ENCODE results near the gene EHBP1. TPM values are rescaled to one million over a fixed set of nuclear protein-coding genes. Genes with fewer than 3 reads are reported as not detected.

Gene EHBP1
- total RNA-seq, 2 experiments from 2014 or later, result 21.4 to 22.3 TPM

DNA sequence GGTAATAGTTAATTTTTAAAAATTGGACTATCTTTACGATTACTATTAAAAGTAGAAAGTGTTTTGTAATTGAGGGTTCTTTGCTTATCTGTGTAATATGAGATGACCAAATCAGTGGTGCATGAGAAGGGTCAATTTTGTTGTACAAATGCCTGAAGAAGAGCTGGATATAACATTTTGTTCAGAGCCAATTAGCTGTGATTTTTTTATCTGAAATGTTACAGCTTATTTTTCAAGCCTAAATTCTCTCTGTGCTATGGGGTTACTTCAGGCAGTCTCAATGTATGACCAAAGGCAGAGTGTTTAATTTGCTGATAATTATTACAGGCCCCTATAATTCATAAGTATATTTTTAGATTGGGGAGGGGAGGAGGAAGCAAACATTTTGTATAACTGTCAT is 386.9 kb downstream of the EHBP1 start:
- no peak overlapping the region for H3K27ac ChIP-seq (ENCODE audit: low read depth in 1 of 2, low read length in 2 of 2)
- no peak for ATAC-seq (ENCODE audit: poor library complexity)
- H3K36me3 ChIP-seq (ENCODE audit: insufficient read depth, low read length), result no peaks in the 10 kb centered on the region
- H3K36me3 Mint-ChIP-seq (ENCODE audit: low read depth), result no peaks in the 10 kb centered on the region
- no peaks in the 10 kb centered on the region for H3K4me1 Mint-ChIP-seq (ENCODE audit: low read depth)
- no peaks in the 10 kb centered on the region for H3K9me3 ChIP-seq (ENCODE audit: control insufficient read depth in 1 of 2, insufficient read depth in 1 of 2, low read length in 2 of 2)
- peaks cover 21% of the 10 kb centered on the region for H3K27me3 Mint-ChIP-seq
- CTCF ChIA-PET, result no interaction called here
- no peak for DNase-seq
- no peak overlapping the region for H3K27ac Mint-ChIP-seq
- TF ChIP-seq CTCF (IDR thresholded peaks at IDR 0.05), result no peak
- no peaks in the 10 kb centered on the region for H3K27me3 ChIP-seq (ENCODE audit: control insufficient read depth in 1 of 2, insufficient read depth in 2 of 2, low read length in 2 of 2)
- peaks cover 6% of the 10 kb centered on the region for H3K9me3 Mint-ChIP-seq
- intact Hi-C loops (cut with DNase I, micrococcal nuclease), result no loop called here
- no peaks in the 10 kb centered on the region for H3K4me1 ChIP-seq (ENCODE audit: insufficient read depth, low read length)
- POLR2A ChIA-PET, result no interaction called here
- no peak overlapping the region for H3K4me3 ChIP-seq (ENCODE audit: low read length)
- H3K4me3 Mint-ChIP-seq, result no peak overlapping the region

DNA sequence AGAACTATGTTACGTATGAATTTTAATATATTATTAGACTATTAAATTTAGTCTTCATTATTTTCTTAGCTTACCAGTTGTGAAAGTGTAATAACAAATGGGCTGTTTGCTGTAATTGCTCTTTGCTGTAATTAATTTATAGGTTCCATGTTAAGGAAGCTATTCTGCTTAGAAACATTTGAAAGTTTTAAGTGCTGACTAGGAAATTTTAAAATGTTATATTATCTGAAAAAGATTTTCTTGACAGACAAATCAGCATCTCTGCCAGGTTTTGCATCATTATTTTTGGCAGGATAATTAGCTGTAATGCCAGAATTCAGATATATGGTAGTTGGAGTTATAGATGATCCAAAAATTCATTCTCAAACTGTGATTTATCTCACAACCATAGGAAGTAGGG is 387.3 kb downstream of the EHBP1 start:
- Histone ChIP-seq H3K27me3 (ENCODE audit: control insufficient read depth in 1 of 2, insufficient read depth in 2 of 2, low read length in 2 of 2) (no peaks in the 10 kb centered on the region), H3K4me1 (ENCODE audit: insufficient read depth, low read length) (no peaks in the 10 kb centered on the region), H3K9me3 (ENCODE audit: control insufficient read depth in 1 of 2, insufficient read depth in 1 of 2, low read length in 2 of 2) (no peaks in the 10 kb centered on the region), H3K4me3 (ENCODE audit: low read length) (no peak overlapping the region), H3K36me3 (ENCODE audit: insufficient read depth, low read length) (no peaks in the 10 kb centered on the region), H3K27ac (ENCODE audit: low read depth in 1 of 2, low read length in 2 of 2) (no peak overlapping the region)
- H3K27ac Mint-ChIP-seq, result no peak overlapping the region
- DNase-seq (no peak), ATAC-seq (ENCODE audit: poor library complexity) (no peak)
- no peaks in the 10 kb centered on the region for H3K4me1 Mint-ChIP-seq (ENCODE audit: low read depth)
- POLR2A ChIA-PET, result no interaction called here
- no peak for TF ChIP-seq CTCF (IDR thresholded peaks at IDR 0.05)
- CTCF ChIA-PET, result no interaction called here
- H3K36me3 Mint-ChIP-seq (ENCODE audit: low read depth), result no peaks in the 10 kb centered on the region
- intact Hi-C loops (cut with DNase I, micrococcal nuclease), result no loop called here
- no peak overlapping the region for H3K4me3 Mint-ChIP-seq
- H3K9me3 Mint-ChIP-seq, result peaks cover 6% of the 10 kb centered on the region
- H3K27me3 Mint-ChIP-seq, result peaks cover 21% of the 10 kb centered on the region

- Mint-ChIP-seq H3K4me3 (no peak overlapping the region), H3K27me3 (peaks cover 21% of the 10 kb centered on the region), H3K4me1 (ENCODE audit: low read depth) (no peaks in the 10 kb centered on the region), H3K9me3 (peaks cover 6% of the 10 kb centered on the region), H3K36me3 (ENCODE audit: low read depth) (no peaks in the 10 kb centered on the region), H3K27ac (no peak overlapping the region)
- Histone ChIP-seq H3K4me3 (ENCODE audit: low read length) (no peak overlapping the region), H3K27ac (ENCODE audit: low read depth in 1 of 2, low read length in 2 of 2) (no peak overlapping the region), H3K9me3 (ENCODE audit: control insufficient read depth in 1 of 2, insufficient read depth in 1 of 2, low read length in 2 of 2) (no peaks in the 10 kb centered on the region), H3K36me3 (ENCODE audit: insufficient read depth, low read length) (no peaks in the 10 kb centered on the region), H3K27me3 (ENCODE audit: control insufficient read depth in 1 of 2, insufficient read depth in 2 of 2, low read length in 2 of 2) (no peaks in the 10 kb centered on the region), H3K4me1 (ENCODE audit: insufficient read depth, low read length) (no peaks in the 10 kb centered on the region)
- no peak for TF ChIP-seq CTCF (IDR thresholded peaks at IDR 0.05)
- no peak for ATAC-seq (ENCODE audit: poor library complexity)
- no peak for DNase-seq
- ChIA-PET CTCF (no interaction called here), POLR2A (no interaction called here)
- intact Hi-C loops (cut with DNase I, micrococcal nuclease), result no loop called here
Observed at GRCh38 chr2:63093502-63093901, 388.0 kb downstream of the EHBP1 start.

Other genes with a start within 250 kb of the EHBP1 start
- gene TMEM17, start 199.5 kb upstream of the EHBP1 start, total RNA-seq, result not detected

All from CD4-positive, alpha-beta T cell (primary cell).